ENCODE measurements around the gene NAALADL2.

The NAALADL2 gene

DNA sequence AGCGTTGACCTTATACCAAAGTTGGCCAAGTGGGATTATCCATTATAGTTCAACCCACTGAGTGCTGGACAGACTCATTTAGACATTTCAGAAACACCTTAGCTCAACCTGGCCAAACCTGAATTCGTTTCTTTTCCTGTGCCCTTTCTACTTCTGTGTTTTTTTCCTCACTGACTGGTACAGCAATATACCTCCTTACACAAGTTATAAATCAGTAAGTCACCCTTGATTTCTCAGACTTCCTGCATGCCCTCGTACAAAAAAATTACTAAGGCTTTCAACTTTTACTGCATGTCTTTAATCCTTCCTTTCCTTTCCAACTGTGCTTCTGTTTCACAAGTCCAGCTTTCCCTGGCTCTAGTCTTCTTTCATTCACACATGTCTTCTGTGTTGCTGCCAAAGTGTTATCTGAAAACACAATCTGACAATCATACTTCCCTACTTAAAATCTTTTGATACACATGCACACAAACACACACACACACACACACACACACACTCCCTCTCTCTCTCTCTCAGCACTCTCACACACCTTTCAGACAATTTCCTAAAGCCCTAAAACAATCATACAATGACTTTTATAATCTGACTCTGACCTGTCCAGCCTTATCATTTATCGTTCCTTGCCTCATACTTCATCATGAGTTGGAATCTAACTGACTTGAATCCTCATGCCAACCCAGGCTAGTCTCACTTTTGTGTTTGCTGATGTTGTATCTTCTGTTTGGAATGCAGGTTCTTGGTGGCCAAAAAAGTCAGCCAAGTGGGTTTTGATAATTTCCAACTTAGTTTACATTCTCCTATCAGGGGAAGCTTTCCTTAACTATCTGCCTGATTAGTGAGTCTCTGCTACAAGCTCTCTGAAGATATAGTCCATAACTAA lies 436.4 kb downstream of the NAALADL2 start:
- DNase-seq (ENCODE audit: extremely low read depth in 1 of 2, low read depth in 1 of 2), result no peak

DNA sequence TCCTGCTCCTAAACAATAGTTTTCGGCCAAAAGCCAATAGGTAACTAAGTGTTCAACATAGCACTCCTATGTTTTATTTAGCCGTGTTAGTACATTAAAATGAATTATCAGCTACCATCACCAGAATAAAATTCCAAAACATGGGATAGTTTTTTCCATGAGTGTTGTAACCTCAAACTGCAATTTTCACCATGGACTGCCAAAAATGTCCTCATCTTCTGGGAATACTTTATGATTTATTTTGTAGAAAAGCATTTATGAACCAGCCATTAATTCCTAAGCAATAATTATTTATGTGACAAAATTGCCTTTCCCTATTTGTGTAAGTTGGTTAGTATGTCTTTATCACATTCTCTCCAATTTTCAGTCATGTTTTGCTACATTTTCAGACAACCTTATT lies 438.1 kb downstream of the NAALADL2 start:
- no peak for DNase-seq (ENCODE audit: extremely low read depth in 1 of 2, low read depth in 1 of 2)

- DNase-seq (ENCODE audit: extremely low read depth in 1 of 2, low read depth in 1 of 2), result no peak
Measured at GRCh38 chr3:175301741-175302140, 442.6 kb downstream of the NAALADL2 start.

GRCh38 chr3:175304404-175304803 lies 445.3 kb downstream of the NAALADL2 start:
- no peak for DNase-seq (ENCODE audit: extremely low read depth in 1 of 2, low read depth in 1 of 2)

DNA sequence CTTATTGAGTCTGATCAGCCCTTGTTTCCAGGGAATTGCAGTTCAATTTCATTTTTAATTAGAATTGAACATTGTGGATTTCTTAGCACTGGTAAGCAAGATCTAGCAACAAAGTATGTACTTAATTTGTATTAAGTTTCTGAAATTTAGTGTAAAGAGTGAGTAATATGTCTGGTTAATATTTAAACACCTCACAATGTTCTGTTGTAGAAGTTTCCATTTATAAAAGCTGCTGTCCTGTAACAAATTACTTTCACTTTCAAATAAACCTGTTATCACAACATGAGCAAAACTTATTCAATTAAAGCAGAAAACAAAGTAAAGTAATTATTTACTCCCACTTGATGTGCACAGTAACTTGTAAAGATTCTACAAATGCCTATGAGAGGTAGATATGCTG lies 448.5 kb downstream of the NAALADL2 start:
- DNase-seq (ENCODE audit: extremely low read depth in 1 of 2, low read depth in 1 of 2), result no peak

DNA sequence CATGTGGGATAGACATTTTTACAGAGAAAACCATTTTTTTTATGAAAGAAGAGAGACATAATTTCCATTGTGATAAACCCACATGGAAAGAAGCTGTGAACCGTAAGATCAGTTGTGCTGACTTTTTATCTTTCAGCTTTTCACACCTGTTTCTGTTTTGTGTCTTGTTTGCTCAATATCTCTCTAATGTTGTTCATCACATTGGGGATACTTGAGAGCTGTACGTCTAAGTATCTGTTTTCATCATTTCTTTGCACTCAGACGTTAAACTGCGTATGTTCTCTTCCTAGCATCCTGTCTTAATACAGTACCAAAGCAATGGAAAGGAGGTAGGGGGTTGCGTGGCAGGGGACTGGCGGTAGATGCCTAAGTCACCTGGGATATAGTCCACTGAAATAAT lies 449.0 kb downstream of the NAALADL2 start:
- DNase-seq (ENCODE audit: extremely low read depth in 1 of 2, low read depth in 1 of 2), result no peak

DNA sequence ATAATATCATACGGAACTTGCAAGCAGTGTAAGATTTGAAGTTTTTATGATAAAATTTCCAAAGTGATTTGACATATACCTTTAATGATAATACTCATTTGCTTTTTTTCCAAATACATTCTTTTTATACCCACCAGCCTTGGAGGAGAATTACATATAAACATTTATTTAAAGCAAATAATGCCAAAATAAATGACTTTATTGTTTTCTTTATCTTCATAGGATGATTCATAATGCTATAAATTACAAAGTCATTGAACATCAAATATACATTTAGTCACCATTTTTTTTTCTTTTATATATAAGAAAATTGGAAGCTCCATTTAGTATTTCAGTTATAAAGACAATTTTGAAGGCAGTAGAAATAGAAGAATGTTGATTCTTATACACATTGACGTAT lies 450.9 kb downstream of the NAALADL2 start:
- DNase-seq (ENCODE audit: extremely low read depth in 1 of 2, low read depth in 1 of 2), result no peak

GRCh38 chr3:175311404-175311803 lies 452.3 kb downstream of the NAALADL2 start:
- no peak for DNase-seq (ENCODE audit: extremely low read depth in 1 of 2, low read depth in 1 of 2)

DNA sequence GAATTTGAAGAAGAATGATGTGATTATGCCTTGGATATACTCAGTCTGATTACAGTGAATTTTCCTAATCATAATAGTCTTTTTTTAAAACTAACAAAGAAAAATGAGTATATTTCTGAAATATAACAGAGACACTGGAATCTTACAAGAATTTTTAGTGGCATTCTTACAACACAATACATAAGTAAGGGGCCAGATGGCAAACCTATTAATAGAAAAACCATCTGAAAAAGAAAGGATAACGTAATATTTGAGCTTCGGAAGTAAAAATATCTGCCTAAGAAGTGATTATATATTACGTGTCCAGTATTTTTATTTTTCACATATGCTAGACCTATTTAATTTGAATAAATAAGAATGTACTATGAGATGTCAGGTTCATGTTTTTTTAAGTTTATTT lies 452.8 kb downstream of the NAALADL2 start:
- no peak for DNase-seq (ENCODE audit: extremely low read depth in 1 of 2, low read depth in 1 of 2)

GRCh38 chr3:175312791-175313190 lies 453.7 kb downstream of the NAALADL2 start:
- no peak for DNase-seq (ENCODE audit: extremely low read depth in 1 of 2, low read depth in 1 of 2)

- no peak for DNase-seq (ENCODE audit: extremely low read depth in 1 of 2, low read depth in 1 of 2)
Measured at GRCh38 chr3:175316799-175317198, 457.7 kb downstream of the NAALADL2 start.

DNA sequence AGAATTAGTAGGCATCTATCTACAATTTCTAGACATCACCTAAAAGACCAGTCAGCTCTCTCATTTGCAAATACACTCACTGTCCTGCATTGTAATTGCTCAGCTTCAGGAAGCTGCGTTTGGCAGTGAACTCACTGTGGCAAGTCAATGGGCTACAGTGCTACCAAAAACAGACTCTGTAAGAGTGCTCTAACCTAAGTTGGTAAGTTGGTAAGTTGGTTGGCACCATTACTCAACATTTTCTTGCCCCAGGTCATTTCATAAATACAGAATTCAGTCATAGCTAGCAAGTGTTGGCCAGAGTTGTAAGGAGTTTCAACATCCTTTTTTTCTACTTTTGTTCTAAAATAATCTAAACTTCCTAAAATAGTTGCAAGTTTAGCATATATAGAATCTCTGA lies 466.3 kb downstream of the NAALADL2 start:
- DNase-seq (ENCODE audit: extremely low read depth in 1 of 2, low read depth in 1 of 2), result no peak

- no peak for DNase-seq (ENCODE audit: extremely low read depth in 1 of 2, low read depth in 1 of 2)
Measured at GRCh38 chr3:175326041-175326440, 466.9 kb downstream of the NAALADL2 start.

DNA sequence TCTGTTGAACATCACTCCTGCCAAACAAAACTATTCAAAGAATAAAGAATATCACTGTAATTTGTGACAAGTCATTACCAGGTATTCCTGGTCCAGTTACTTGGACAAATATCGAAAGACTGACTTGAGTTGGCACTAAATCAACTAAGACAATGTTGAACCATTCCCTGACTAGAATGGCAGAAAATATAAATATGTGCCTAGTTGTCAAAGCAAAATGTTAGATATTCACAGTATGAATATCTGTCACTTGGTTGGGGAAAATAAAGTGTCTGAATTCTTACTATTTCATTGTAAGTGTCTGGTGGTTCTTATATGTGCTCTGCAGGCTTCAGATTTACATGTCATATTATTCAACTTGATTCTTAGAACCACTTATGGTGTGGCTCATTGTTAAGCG lies 470.2 kb downstream of the NAALADL2 start:
- DNase-seq (ENCODE audit: extremely low read depth in 1 of 2, low read depth in 1 of 2), result no peak

- DNase-seq (ENCODE audit: extremely low read depth in 1 of 2, low read depth in 1 of 2), result no peak
Measured at GRCh38 chr3:175335229-175335628, 476.1 kb downstream of the NAALADL2 start.

DNA sequence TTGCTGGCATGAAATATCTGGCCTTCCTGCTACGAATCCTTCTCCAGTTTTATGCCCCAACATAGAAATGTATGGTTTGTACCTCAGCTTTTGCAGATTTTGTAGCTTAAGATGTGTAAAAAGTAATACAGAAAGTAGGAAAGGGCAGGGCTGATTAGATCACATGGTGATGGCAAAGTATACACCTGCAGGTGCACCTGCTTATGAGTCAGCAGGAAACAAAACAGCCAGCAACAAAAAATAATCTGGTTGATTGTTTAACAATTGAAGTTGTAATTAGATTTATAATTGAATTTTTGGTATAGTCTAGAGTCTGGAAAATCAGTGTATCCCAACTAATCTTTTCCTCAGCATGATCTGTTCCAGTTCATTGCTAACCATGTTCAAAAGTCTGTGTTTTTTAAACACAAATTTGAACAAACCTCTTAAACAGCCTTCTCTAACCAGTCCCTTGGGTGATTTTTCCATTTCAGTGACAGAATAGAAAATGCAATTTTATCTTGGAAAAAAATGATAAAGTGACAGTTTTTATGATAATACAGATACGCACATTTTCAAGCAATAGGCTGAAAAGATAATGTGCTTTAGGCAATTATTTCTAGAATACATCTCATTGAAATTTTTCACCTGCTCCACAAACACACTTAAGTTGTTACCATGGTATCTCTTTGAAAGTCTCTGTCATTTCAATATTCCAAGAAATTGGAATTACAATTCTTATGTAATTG lies 477.4 kb downstream of the NAALADL2 start:
- no peak for DNase-seq (ENCODE audit: extremely low read depth in 1 of 2, low read depth in 1 of 2)

GRCh38 chr3:175337631-175338030 lies 478.5 kb downstream of the NAALADL2 start:
- no peak for DNase-seq (ENCODE audit: extremely low read depth in 1 of 2, low read depth in 1 of 2)

DNA sequence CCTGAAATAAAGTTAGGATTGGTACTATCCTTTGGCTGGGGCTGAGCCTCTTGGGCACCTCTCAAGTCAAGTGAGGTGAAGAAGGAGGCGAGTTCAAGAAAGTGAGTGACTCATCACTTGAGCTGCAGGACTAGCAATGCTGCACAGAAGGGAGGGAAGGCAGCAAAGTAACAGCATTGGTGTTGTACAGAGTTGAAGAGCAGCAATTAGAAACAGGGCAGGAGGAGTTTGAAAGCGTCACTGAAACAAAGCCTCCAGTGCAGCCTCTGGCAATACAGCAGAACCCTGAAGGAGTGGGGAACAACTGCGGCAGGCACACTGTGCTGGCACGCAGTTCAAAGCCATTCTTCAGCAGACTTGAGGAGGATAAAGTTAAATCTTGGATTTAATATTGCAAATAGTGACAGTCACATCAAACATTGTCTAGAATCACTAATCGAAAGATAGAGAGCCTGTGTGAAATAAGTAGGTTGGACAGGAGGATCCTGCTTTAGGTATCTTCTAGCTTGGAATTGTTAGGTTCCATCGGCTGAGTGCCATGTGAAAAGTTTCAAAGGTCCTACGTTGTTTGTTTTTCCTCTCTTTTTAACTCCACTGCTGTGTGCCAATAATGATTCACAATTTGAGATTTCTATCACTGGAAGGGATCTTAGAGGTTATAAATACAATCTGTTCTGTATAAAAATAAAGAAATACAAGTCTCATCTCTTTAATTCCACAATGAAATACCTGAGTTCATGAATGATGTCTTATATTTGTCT lies 479.8 kb downstream of the NAALADL2 start:
- DNase-seq (ENCODE audit: extremely low read depth in 1 of 2, low read depth in 1 of 2), result no peak

- no peak for DNase-seq (ENCODE audit: extremely low read depth in 1 of 2, low read depth in 1 of 2)
Measured at GRCh38 chr3:175340338-175341015, 481.3 kb downstream of the NAALADL2 start.

GRCh38 chr3:175342196-175342595 lies 483.1 kb downstream of the NAALADL2 start:
- DNase-seq (ENCODE audit: extremely low read depth in 1 of 2, low read depth in 1 of 2), result no peak

DNA sequence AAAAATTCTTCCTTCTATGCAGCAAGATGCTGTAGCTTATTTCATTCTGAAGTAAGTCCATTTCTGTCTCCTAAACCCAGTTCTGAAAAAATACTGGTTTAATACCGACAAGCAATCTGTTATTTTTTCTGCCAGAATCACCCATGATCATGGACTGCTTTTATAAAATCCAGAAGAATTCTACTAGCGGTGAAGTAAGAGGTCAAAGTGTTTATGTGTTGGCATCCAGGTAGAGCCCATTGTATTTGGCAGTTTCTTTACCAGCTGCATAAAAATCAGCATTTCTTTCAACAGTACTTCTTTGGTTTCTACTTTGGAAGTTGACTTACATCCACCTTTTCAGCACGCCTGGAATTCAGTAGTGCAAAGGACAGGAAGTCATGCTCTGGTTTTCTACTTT lies 484.8 kb downstream of the NAALADL2 start:
- DNase-seq (ENCODE audit: extremely low read depth in 1 of 2, low read depth in 1 of 2), result no peak
